Muscle layer of duodenum (tissue), 2 donors: ENCODE data around the gene CHRDL1.

Experiments
- H3K27ac ChIP-seq: one replicate; pipeline ENCODE4 v1.7.0; 2013; ENCODE audit warnings: mild to moderate bottlenecking, low read length
- H3K27me3 ChIP-seq: one replicate; pipeline ENCODE4 v1.7.0; 2013; ENCODE audit warnings: low read depth, mild to moderate bottlenecking, control low read depth, low read length
- H3K36me3 ChIP-seq, 2 donors: one replicate each; pipeline ENCODE4 v1.7.0; 2013; ENCODE audit warnings: low read length in 2 of 2, control low read depth in 1 of 2, mild to moderate bottlenecking in 1 of 2; ENCODE audit not compliant: insufficient read depth in 2 of 2, control insufficient read depth in 1 of 2
- H3K4me1 ChIP-seq, 2 donors: one replicate each; pipeline ENCODE4 v1.7.0; 2013; ENCODE audit warnings: low read length in 2 of 2, mild to moderate bottlenecking in 2 of 2, control low read depth in 1 of 2, moderate library complexity in 1 of 2; ENCODE audit not compliant: insufficient read depth in 2 of 2, control insufficient read depth in 1 of 2
- H3K4me3 ChIP-seq, 2 donors: one replicate each; pipeline ENCODE4 v1.7.0; 2013; ENCODE audit warnings: low read length in 2 of 2, low read depth in 1 of 2, mild to moderate bottlenecking in 1 of 2
- H3K9me3 ChIP-seq, 2 donors: one replicate each; pipeline ENCODE4 v1.7.0; 2013; ENCODE audit warnings: low read length in 2 of 2, control low read depth in 1 of 2, mild to moderate bottlenecking in 1 of 2; ENCODE audit not compliant: control insufficient read depth in 1 of 2
- donor health status: healthy.

CHRDL1 gene

DNA sequence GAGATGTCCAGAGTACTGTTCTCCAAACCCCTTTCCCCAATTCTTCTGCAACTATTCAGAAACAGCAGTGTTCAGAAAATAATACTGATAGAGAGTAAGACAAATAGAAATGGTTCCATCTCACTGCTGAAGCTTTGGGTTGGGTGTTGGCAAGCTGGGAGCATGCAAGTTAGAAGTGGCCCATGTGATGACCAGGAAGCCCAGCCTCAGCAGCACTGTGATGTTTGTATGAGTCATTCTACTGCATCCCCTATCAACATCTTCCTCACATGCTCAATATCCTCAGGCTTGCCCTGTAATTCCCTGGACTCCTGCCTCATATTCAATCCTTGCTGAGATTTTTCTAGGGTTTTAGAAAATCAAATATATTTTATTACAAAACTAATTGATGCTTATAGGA, 96.5 kb downstream of the CHRDL1 start:
- Histone ChIP-seq H3K4me1 (no peaks in the 10 kb centered on the region), H3K27me3 (no peaks in the 10 kb centered on the region), H3K27ac (no peak overlapping the region)

DNA sequence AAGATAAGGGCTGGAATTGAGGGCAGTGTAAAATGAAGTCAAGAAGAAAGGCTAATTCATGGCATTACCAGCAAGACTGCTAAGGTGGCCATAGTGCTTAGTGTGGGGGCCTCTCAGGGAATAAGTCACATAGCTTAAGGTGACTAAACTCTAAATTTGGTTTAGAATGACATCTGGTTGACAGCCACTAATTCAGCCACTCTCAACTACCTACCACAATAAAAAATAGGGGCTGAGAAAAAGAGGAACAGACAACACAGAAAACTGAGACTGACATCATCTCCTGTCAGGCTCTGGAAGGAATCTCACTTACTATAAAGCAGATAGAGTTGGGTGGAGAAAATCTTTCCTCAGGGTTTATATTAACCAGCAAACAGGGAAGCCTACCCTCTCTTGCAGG, 96.9 kb downstream of the CHRDL1 start:
- Histone ChIP-seq H3K36me3 (no peaks in the 10 kb centered on the region), H3K4me1 (no peaks in the 10 kb centered on the region), H3K27ac (no peak overlapping the region), H3K9me3 (no peaks in the 10 kb centered on the region), H3K4me3 (no peak overlapping the region), H3K27me3 (no peaks in the 10 kb centered on the region)

More for the DNA sequence above, 96.5 kb downstream of the CHRDL1 start:
- Histone ChIP-seq H3K36me3 (no peaks in the 10 kb centered on the region), H3K4me3 (no peak overlapping the region), H3K9me3 (no peaks in the 10 kb centered on the region)

DNA sequence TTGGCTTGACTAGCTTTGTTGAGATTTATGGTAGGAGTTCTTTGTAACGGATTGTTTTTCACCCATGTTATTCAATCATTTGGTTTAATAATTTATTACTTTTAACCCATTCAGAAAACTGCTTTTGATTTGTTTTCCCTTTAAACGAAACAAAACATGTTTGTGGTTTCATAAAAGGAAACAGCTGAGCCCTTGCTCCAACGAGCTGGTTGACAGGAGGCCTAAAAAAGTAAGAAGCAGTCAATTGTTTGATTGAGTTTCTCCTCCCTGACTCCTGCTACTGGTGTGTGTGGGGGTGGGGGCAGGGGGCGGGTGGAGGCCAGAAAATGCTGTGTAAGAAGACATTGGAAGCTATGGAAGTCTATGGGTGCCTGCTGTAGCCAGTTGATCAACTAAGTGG, 102.8 kb downstream of the CHRDL1 start:
- Histone ChIP-seq H3K36me3 (no peaks in the 10 kb centered on the region), H3K4me1 (no peaks in the 10 kb centered on the region), H3K9me3 (no peaks in the 10 kb centered on the region), H3K27me3 (no peaks in the 10 kb centered on the region), H3K27ac (no peak overlapping the region), H3K4me3 (no peak overlapping the region)

DNA sequence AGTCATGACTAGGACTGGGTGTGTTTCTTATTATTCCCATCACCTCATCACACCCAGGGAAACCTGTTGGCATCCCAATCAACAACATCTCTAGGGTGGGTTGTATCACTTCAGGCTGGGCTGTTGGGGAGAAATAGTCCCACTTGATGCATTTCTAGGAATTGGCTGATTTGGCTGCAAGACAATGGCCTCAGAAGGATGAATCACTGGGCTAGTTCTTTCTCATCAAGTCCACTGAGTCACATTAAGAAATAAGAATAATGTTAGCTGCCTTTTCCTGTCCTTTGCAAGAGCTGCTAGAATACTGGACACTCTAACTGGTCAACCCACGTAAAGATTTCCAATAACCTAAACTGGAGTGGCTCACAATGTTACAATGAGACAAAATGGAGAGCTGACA, 104.2 kb downstream of the CHRDL1 start:
- no peak overlapping the region for H3K4me3 ChIP-seq

DNA sequence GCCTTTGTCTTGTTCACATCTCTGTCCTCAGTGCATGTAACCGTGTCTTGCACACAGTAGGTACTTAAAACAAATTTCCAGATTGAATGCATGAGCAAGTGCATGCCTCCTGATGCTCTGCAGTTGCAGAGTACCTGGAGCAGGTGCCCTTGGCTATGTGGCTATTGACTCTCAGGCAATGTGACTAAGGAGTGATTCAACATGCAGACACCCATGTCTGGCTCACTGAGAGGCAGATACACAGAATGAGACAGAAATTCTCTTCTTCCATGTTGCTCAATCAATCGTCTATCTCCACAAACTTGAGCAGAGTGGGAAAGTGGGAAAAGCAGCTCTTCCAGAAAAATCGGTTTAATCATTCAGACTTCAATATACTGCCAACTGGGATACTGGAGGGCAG, 111.0 kb downstream of the CHRDL1 start:
- Histone ChIP-seq H3K27ac (no peak overlapping the region), H3K27me3 (no peaks in the 10 kb centered on the region), H3K36me3 (no peaks in the 10 kb centered on the region), H3K9me3 (no peaks in the 10 kb centered on the region), H3K4me1 (no peaks in the 10 kb centered on the region), H3K4me3 (no peak overlapping the region)

More for the DNA sequence above, 104.2 kb downstream of the CHRDL1 start:
- Histone ChIP-seq H3K9me3 (no peaks in the 10 kb centered on the region), H3K27me3 (no peaks in the 10 kb centered on the region), H3K27ac (no peak overlapping the region), H3K4me1 (no peaks in the 10 kb centered on the region), H3K36me3 (no peaks in the 10 kb centered on the region)

DNA sequence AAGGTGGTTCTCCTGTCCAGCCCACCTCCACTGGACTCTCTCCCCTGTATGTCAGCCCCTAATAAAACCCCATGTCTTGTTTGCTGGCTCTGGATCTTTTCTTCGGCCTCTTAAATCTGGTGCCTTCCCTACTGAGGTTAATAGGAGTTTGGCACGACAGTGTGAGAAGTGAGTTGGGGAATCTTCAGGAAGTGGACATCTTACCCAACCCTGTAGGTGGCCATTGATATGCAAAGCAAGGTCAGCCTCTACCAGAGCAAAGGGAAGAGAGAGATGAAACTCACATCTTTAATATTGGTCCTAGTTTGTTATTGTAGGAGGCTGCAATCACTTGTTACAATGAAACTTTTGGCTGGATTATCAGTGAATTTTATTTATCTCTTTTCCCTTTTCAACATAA, 111.7 kb downstream of the CHRDL1 start:
- Histone ChIP-seq H3K36me3 (no peaks in the 10 kb centered on the region), H3K27ac (no peak overlapping the region), H3K9me3 (no peaks in the 10 kb centered on the region), H3K27me3 (no peaks in the 10 kb centered on the region), H3K4me1 (no peaks in the 10 kb centered on the region), H3K4me3 (no peak overlapping the region)

DNA sequence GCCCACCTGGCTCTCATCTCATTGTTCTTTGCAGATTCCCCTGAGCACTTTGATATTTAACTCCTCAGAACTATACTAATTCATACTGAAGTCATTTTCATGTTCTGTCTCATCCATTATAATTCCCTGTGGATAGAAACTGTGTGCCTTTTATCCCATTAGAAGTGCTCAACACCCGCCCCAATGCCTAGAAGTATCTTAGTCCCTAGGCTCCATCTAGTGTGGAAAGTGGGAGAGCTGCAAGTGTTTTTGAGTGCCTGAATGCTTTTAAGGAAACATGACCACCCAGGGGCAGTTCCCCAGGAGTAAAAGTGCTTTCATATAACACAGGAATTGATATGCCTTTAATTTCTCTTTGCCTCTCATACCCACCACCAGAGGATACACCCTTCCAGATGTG, 117.0 kb downstream of the CHRDL1 start:
- Histone ChIP-seq H3K27me3 (no peaks in the 10 kb centered on the region), H3K4me1 (no peaks in the 10 kb centered on the region), H3K9me3 (no peaks in the 10 kb centered on the region), H3K4me3 (no peak overlapping the region), H3K36me3 (no peaks in the 10 kb centered on the region), H3K27ac (no peak overlapping the region)

DNA sequence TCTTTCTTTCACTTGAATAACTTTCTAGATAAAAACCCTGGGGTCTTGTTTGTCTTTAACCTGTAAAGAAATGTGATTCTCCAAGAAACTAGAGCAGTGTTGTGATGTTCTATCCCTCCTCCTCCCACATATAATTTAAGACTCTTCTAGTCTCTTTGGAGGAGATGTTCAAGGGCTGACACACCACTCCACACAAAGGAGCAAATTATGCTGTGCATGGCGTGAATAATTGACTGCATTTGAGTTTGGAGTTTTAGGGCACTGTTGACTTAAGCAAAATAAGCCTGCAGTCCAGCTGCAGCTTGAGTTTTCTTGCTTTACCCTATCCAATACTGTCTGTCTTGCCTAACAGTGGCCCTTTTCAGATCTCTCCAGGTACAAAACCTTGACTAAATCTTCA, 119.7 kb downstream of the CHRDL1 start:
- Histone ChIP-seq H3K4me3 (no peak overlapping the region), H3K27ac (no peak overlapping the region), H3K9me3 (no peaks in the 10 kb centered on the region), H3K36me3 (no peaks in the 10 kb centered on the region), H3K27me3 (no peaks in the 10 kb centered on the region), H3K4me1 (no peaks in the 10 kb centered on the region)

DNA sequence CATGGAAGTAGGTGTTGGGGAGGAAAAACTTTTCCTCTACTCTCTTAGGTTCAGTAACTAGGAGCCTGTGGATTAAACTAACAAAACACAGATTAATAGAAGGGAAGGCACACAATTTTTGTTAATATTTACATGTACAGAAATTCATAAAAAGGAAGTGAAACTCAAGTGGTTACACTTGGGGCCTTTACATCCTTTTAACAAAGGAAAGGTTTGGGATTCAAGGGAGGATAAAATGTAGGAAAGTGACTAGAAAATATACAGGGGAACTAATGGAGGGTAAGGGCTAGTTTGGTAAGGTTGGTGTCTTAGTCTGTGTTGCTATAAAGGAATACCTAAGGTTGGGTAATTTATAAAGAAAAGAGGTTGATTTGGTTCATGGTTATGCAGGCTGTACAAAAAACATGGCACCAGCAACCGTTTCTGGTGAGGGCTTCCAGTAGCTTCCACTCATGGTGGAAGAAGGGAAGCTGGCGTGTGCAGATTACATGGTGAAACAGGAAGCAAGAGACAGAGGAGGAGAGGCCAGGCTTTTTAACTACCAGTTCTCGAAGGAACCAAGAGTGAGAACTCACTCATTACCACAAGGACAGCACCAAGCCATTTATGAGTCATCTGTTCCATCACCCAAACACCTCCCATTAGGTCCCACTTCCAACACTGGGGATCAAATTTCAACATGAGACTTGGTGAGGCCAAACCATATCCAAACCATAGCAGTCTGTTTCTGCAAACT, 124.4 kb downstream of the CHRDL1 start:
- Histone ChIP-seq H3K9me3 (no peaks in the 10 kb centered on the region), H3K27me3 (no peaks in the 10 kb centered on the region), H3K27ac (no peak overlapping the region), H3K4me1 (no peaks in the 10 kb centered on the region), H3K36me3 (no peaks in the 10 kb centered on the region), H3K4me3 (no peak overlapping the region)

DNA sequence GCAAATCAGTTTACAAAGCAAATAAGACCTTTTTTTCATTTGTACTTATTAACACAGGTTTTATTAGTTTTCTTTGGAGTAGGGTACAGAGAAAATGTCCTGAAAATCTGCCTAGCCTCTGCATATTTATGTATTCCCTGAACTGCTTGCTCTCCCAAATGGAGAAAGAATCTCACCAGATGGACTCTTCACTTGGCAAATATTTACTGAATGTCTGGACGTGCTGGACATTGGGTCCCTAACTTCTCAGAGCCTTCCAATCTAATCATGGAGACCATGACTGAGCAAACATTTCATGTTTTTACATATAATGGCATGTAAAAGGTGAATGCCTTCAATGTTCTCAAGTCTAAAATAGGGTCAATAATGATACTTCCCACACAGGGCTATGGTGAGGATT, 126.0 kb downstream of the CHRDL1 start:
- no peak overlapping the region for H3K4me3 ChIP-seq
- H3K27ac ChIP-seq: no peak overlapping the region
- no peaks in the 10 kb centered on the region for H3K9me3 ChIP-seq
- H3K36me3 ChIP-seq: no peaks in the 10 kb centered on the region
- no peaks in the 10 kb centered on the region for H3K4me1 ChIP-seq
- no peaks in the 10 kb centered on the region for H3K27me3 ChIP-seq

DNA sequence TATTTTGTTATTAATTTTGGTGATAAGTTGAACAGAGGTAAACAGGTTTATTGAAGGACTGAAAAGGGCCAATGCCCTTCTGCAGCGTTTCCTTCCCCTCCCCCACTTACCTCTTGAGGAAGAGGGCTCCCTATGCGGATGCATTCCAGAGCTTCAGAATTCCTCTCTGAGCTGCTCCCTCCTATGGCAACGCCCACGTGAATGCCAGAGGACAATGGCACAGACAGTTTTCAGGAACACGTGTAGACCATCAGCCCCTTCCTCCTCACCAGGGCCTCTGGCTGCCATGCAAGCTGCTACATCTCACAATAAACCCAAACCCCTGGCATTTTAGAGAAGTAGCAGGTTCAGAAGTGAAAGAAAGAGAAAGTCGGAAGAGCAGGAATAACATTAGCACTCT, 127.9 kb downstream of the CHRDL1 start:
- Histone ChIP-seq H3K27ac (no peak overlapping the region), H3K4me1 (no peaks in the 10 kb centered on the region), H3K4me3 (no peak overlapping the region), H3K9me3 (no peaks in the 10 kb centered on the region), H3K27me3 (no peaks in the 10 kb centered on the region), H3K36me3 (no peaks in the 10 kb centered on the region)
